GM12878 (cell line): Measurements from ENCODE around the gene UNC5CL. TPM values are rescaled to one million over a fixed set of nuclear protein-coding genes. Genes with fewer than 3 reads are reported as not detected.

ENCODE experiments used
- BCL11A ChIP-seq: IDR thresholded peaks from 2 replicates; pipeline ENCODE4 v1.6.1; 2011; ENCODE audit warnings: low read depth, low read length
- IKZF1 ChIP-seq: fragments of 450-650 bp; conservative IDR thresholded peaks from 2 replicates; pipeline ENCODE4 v1.6.1; 2017; ENCODE audit warnings: antibody characterized with exemption, mild to moderate bottlenecking
- MAX ChIP-seq: IDR thresholded peaks from 2 replicates; pipeline ENCODE4 v1.6.1; 2012; ENCODE audit warnings: low read depth, low read length, improper control_type of control experiment
- MLLT1 ChIP-seq: fragments of 450-650 bp; IDR thresholded peaks from 2 replicates; pipeline ENCODE4 v1.6.1; 2016; ENCODE audit warnings: mild to moderate bottlenecking
- NR2F1 ChIP-seq: fragments of 450-650 bp; conservative IDR thresholded peaks from 2 replicates; pipeline ENCODE4 v1.6.1; 2017; ENCODE audit warnings: mild to moderate bottlenecking
- RAD51 ChIP-seq: fragments of 450-650 bp; IDR thresholded peaks from 2 replicates; pipeline ENCODE4 v1.6.1; 2016; ENCODE audit warnings: moderate library complexity, mild to moderate bottlenecking, inconsistent platforms
- RELB ChIP-seq: fragments of 450-650 bp; IDR thresholded peaks from 2 replicates; pipeline ENCODE4 v1.6.1; 2017; ENCODE audit warnings: low read depth, mild to moderate bottlenecking, moderate library complexity
- ZBTB11 ChIP-seq: fragments of 450-650 bp; formaldehyde crosslinking; IDR thresholded peaks from 2 replicates; pipeline ENCODE4 v1.5.0; 2022; ENCODE audit warnings: mild to moderate bottlenecking, missing genetic modification characterization
- ZNF384 ChIP-seq: IDR thresholded peaks from 2 replicates; pipeline ENCODE4 v1.6.1; 2012; ENCODE audit warnings: low read depth, mild to moderate bottlenecking, low read length, improper control_type of control experiment, borderline replicate concordance
- polyA plus RNA-seq, 11 experiments: library from polyadenylated mRNA; depleted of rRNA in 4 of 11; unstranded in 6 of 11; stranded (reverse) in 5 of 11; fragments of >200 nt; fragmentation: Nextera tagmentation in 4 of 11; fragmentation: Illumina TruSeq in 1 of 11; extraction: Ambion mirVana in 4 of 11; extraction: Trizol in 1 of 11; gene quantifications; 1 replicate in 1 of 11; 2 replicates in 10 of 11; pipeline versions ENCODE4 v1.2.1 to v1.2.3, GENCODE V29; 2011 to 2016; ENCODE audit warnings: inconsistent platforms in 2 of 11, missing spikeins in 2 of 11, low read depth in 1 of 11
- total RNA-seq, 4 experiments: library from RNA; depleted of rRNA in 3 of 4; stranded (reverse); fragments of >200 nt in 3 of 4; fragmentation: Illumina TruSeq in 1 of 4; extraction: Trizol in 1 of 4; gene quantifications; 2 replicates each; pipeline versions ENCODE4 v1.2.1 to v1.2.3, GENCODE V29; 2013 to 2021

The UNC5CL gene
- total and polyA plus RNA-seq, 10 of the 15 experiments (the other 5 are each of a cell fraction or from before 2014, with no cell fraction given) = 0.11 to 1.2 (median 0.46) TPM; not detected in 1

- TF ChIP-seq ZBTB11 (CRISPR knock-in tag) = no peak
- TF ChIP-seq ZNF384 = no peak
- TF ChIP-seq RELB = no peak
- TF ChIP-seq BCL11A = no peak
- no peak for TF ChIP-seq IKZF1
- TF ChIP-seq NR2F1 = no peak
- no peak for TF ChIP-seq MAX
- no peak for TF ChIP-seq RAD51
- TF ChIP-seq MLLT1 = no peak
Observed at GRCh38 chr6:41027241-41027640, 11.8 kb downstream of the UNC5CL start (continued).
